K562 (cell line): ENCODE data around the gene XCL1. TPM values are rescaled to one million over a fixed set of nuclear protein-coding genes. Genes with fewer than 3 reads are reported as not detected.

Experiments used
- ATAC-seq: fragments of 200-7000 bp; cut with Tn5 transposase; 3 replicates; pipeline ENCODE4 v1.9.1; 2020; ENCODE audit warnings: moderate library complexity
- BruUV-seq: library from RNA; stranded (reverse); fragments of 400-500 nt; replicated peaks from 2 replicates; lab custom pipeline; 2021; lab: Mats Ljungman, UMichigan
- CTCF ChIA-PET: fragments of 300-600 bp; formaldehyde crosslinking; extraction: SDS; loops from one replicate; lab custom pipeline; 2021; ENCODE audit warnings: low intra/inter-chr PET ratio; lab: Yijun Ruan, JAX
- POLR2A ChIA-PET: fragments of 300-600, 350-650 bp; sonication (Branson Sonifier 250); formaldehyde crosslinking; extraction: SDS; loops from one replicate; lab custom pipeline; 2021; ENCODE audit warnings: antibody characterized with exemption, inconsistent platforms; lab: Yijun Ruan, JAX
- DNase-seq, 4 experiments: peaks; one replicate each; pipeline versions ENCODE4 v3.0.0 to v3.0.0-alpha.2; 2011 to 2018; ENCODE audit warnings: low spot score in 3 of 4, mixed read lengths in 3 of 4; ENCODE audit errors: extremely low read depth in 1 of 4
- FAIRE-seq: peaks from 2 replicates; lab custom pipeline; 2011; peaks lifted over from hg19 to GRCh38; lab: Jason Lieb, UNC
- H2AFZ ChIP-seq: 2 replicates; pipeline ENCODE4 v1.6.0; 2011; ENCODE audit warnings: low read depth, low read length, control low read depth, inconsistent platforms
- H3K27ac ChIP-seq: fragments of 200-600 bp; 3 replicates; pipeline ENCODE4 v1.8.0; 2011; ENCODE audit warnings: low read depth, mild to moderate bottlenecking, control low read depth, inconsistent platforms, low read length, moderate library complexity, mixed read lengths; ENCODE audit errors: extremely low read depth
- H3K27me3 ChIP-seq, 2 experiments: fragments of 300-600 bp in 1 of 2; 2 replicates in 1 of 2; 3 replicates in 1 of 2; pipeline versions ENCODE4 v1.6.0 to v1.8.0; 2011; ENCODE audit warnings: inconsistent platforms in 2 of 2, low read length in 2 of 2, mild to moderate bottlenecking in 1 of 2, mixed read lengths in 1 of 2, moderate library complexity in 1 of 2; ENCODE audit not compliant: control insufficient read depth in 2 of 2, insufficient read depth in 2 of 2
- H3K36me3 ChIP-seq: fragments of 300-600 bp; 3 replicates; pipeline ENCODE4 v1.8.0; 2011; ENCODE audit warnings: mild to moderate bottlenecking, low read length, inconsistent platforms; ENCODE audit not compliant: control insufficient read depth, insufficient read depth
- H3K4me1 ChIP-seq, 2 experiments: fragments of 200-600 bp in 1 of 2; replicated peaks in 1 of 2; 2 replicates in 1 of 2; 3 replicates in 1 of 2; pipeline versions ENCODE4 v1.5.1 to v1.8.0; 2011; ENCODE audit warnings: inconsistent platforms in 2 of 2, low read length in 2 of 2, mild to moderate bottlenecking in 1 of 2, mixed read lengths in 1 of 2, moderate library complexity in 1 of 2; ENCODE audit not compliant: control insufficient read depth in 2 of 2, insufficient read depth in 2 of 2
- H3K4me2 ChIP-seq: 2 replicates; pipeline ENCODE4 v1.6.1; 2011; ENCODE audit warnings: low read length, control low read depth, inconsistent platforms, mixed read lengths; ENCODE audit not compliant: insufficient read depth
- H3K4me3 ChIP-seq: fragments of 200-600 bp; sonication (generic), shearing (Covaris generic); 2 replicates; pipeline ENCODE4 v1.5.1; 2016; ENCODE audit warnings: control low read depth, inconsistent platforms
- H3K79me2 ChIP-seq: fragments of 200-600 bp; 3 replicates; pipeline ENCODE4 v1.8.0; 2011; ENCODE audit warnings: low read length, inconsistent platforms; ENCODE audit not compliant: control insufficient read depth, insufficient read depth
- H3K9ac ChIP-seq, 2 experiments: 2 replicates each; pipeline versions ENCODE4 v1.6.0 to v1.6.1; 2011; ENCODE audit warnings: low read depth in 2 of 2, low read length in 2 of 2, control low read depth in 1 of 2, inconsistent platforms in 1 of 2, mild to moderate bottlenecking in 1 of 2, mixed read lengths in 1 of 2; ENCODE audit not compliant: insufficient read depth in 1 of 2
- H3K9me1 ChIP-seq: one replicate; pipeline ENCODE4 v1.6.0; 2011; ENCODE audit warnings: inconsistent platforms, mild to moderate bottlenecking, low read length, moderate library complexity; ENCODE audit not compliant: control insufficient read depth, insufficient read depth
- H3K9me3 ChIP-seq: replicated peaks from 2 replicates; pipeline ENCODE4 v1.5.1; 2011; ENCODE audit warnings: low read depth, low read length, inconsistent platforms; ENCODE audit not compliant: control insufficient read depth, insufficient read depth
- H4K20me1 ChIP-seq: replicated peaks from 2 replicates; pipeline ENCODE4 v1.6.1; 2011; ENCODE audit warnings: low read length, inconsistent platforms, mixed read lengths; ENCODE audit not compliant: control insufficient read depth, insufficient read depth
- ATF7 ChIP-seq: fragments of 450-650 bp; IDR thresholded peaks from 2 replicates; pipeline ENCODE4 v1.7.1; 2014; ENCODE audit warnings: mild to moderate bottlenecking, moderate library complexity
- CC2D1A ChIP-seq: fragments of 450-650 bp; IDR thresholded peaks from 2 replicates; pipeline ENCODE4 v1.6.1; 2017; ENCODE audit warnings: mild to moderate bottlenecking
- ETS1 ChIP-seq: conservative IDR thresholded peaks from 2 replicates; pipeline ENCODE4 v1.6.1; 2011; ENCODE audit warnings: low read depth, mild to moderate bottlenecking, low read length; ENCODE audit not compliant: control insufficient read depth
- MTF1 ChIP-seq: fragments of 250-450 bp; sonication (Bioruptor Pico); IDR thresholded peaks from 2 replicates; pipeline ENCODE4 v1.9.0; 2021; ENCODE audit warnings: moderate library complexity, mild to moderate bottlenecking, inconsistent platforms, borderline replicate concordance
- TFAM ChIP-seq: fragments of 250-450 bp; sonication (Bioruptor Pico); conservative IDR thresholded peaks from 2 replicates; pipeline ENCODE4 v1.5.0; 2021; ENCODE audit warnings: mild to moderate bottlenecking, moderate library complexity
- THAP7 ChIP-seq: fragments of 250-450 bp; sonication (Bioruptor Pico); IDR thresholded peaks from 2 replicates; pipeline ENCODE4 v1.5.0; 2021
- ZNF354B ChIP-seq: fragments of 250-450 bp; sonication (Bioruptor Pico); IDR thresholded peaks from 2 replicates; pipeline ENCODE4 v1.4.0; 2020
- ZNF644 ChIP-seq: fragments of 200-800 bp; sonication (Bioruptor generic); IDR thresholded peaks from 2 replicates; pipeline ENCODE4 v1.6.1; 2016; ENCODE audit warnings: low read depth, missing genetic modification characterization, missing compliant biosample characterization
- in situ Hi-C: fragments of 300-500 bp; cut with MboI; formaldehyde crosslinking; loops from 4 replicates; pipeline ENCODE4 v1.15.0; 2018; ENCODE audit warnings: inconsistent platforms, mixed read lengths
- intact Hi-C: fragments of 100-400 bp; cut with micrococcal nuclease; formaldehyde crosslinking; loops from 2 replicates; pipeline ENCODE4 v1.14.2; 2022
- polyA plus RNA-seq, 8 experiments: library from polyadenylated mRNA; depleted of rRNA in 4 of 8; stranded (reverse) in 5 of 8; unstranded in 3 of 8; fragments of >200 nt; fragmentation: Nextera tagmentation in 2 of 8; fragmentation: Illumina TruSeq in 1 of 8; extraction: Ambion mirVana in 2 of 8; extraction: Trizol in 1 of 8; gene quantifications; 2 replicates each; pipeline versions ENCODE4 v1.2.1 to v1.2.3, GENCODE V29; 2011 to 2014; ENCODE audit warnings: inconsistent platforms in 1 of 8, missing spikeins in 1 of 8
- total RNA-seq, 7 experiments: library from RNA; depleted of rRNA in 6 of 7; stranded (reverse); fragments of >200 nt in 6 of 7; fragmentation: Illumina TruSeq in 2 of 7; extraction: Trizol in 2 of 7; gene quantifications; 2 replicates each; pipeline versions ENCODE4 v1.2.1 to v1.2.3, GENCODE V29; 2011 to 2021; ENCODE audit warnings: low replicate concordance in 1 of 7
- TF ChIP-seq, protein P1 (sequence below): sonication (generic); formaldehyde crosslinking; IDR thresholded peaks from 2 replicates; pipeline ENCODE4 v1.8.1; 2022; ENCODE audit warnings: missing genetic modification reagents
- TF ChIP-seq, protein P2 (sequence below): sonication (generic); formaldehyde crosslinking; IDR thresholded peaks from 2 replicates; pipeline ENCODE4 v1.8.0; 2022; ENCODE audit warnings: missing genetic modification reagents, mild to moderate bottlenecking, borderline replicate concordance

Gene XCL1
- total and polyA plus RNA-seq, 9 of the 15 experiments (the other 6 are each of a cell fraction or from before 2014, with no cell fraction given) = 0.06 to 0.09 (median 0.06) TPM; not detected in 6

- TF ChIP-seq, protein P1, sequence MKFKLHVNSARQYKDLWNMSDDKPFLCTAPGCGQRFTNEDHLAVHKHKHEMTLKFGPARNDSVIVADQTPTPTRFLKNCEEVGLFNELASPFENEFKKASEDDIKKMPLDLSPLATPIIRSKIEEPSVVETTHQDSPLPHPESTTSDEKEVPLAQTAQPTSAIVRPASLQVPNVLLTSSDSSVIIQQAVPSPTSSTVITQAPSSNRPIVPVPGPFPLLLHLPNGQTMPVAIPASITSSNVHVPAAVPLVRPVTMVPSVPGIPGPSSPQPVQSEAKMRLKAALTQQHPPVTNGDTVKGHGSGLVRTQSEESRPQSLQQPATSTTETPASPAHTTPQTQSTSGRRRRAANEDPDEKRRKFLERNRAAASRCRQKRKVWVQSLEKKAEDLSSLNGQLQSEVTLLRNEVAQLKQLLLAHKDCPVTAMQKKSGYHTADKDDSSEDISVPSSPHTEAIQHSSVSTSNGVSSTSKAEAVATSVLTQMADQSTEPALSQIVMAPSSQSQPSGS (CRISPR knock-in tag) = no peak
- TF ChIP-seq CC2D1A (peak; percentile 49; the same call in 1 of the 2 replicates), TFAM (CRISPR knock-in tag) (no peak), ZNF644 (tag) (no peak), ATF7 (0 out of 2 replicates have a peak, but pooled peaks have one; percentile 18)
Observed at GRCh38 chr1:168603501-168604110, 27.2 kb downstream of the XCL1 start (continued).

- intact Hi-C loops (no loop called here), in situ Hi-C loops (loop anchor here (25.0 kb wide), 1 partner anchor 757 kb away; the partner anchor contains the start of genes BLZF1 and NME7)
- no peak overlapping the region for H3K9ac ChIP-seq
- H3K4me2 ChIP-seq = no peak overlapping the region
- BruUV-seq = no TSS peak
- H3K79me2 ChIP-seq = no peaks in the 10 kb centered on the region
- TF ChIP-seq ETS1 = no peak
- no peak for TF ChIP-seq THAP7 (CRISPR knock-in tag)
- no peak for TF ChIP-seq ZNF354B (CRISPR knock-in tag)
- no peak for TF ChIP-seq MTF1 (CRISPR knock-in tag)
- TF ChIP-seq, protein P2, sequence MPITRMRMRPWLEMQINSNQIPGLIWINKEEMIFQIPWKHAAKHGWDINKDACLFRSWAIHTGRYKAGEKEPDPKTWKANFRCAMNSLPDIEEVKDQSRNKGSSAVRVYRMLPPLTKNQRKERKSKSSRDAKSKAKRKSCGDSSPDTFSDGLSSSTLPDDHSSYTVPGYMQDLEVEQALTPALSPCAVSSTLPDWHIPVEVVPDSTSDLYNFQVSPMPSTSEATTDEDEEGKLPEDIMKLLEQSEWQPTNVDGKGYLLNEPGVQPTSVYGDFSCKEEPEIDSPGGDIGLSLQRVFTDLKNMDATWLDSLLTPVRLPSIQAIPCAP (CRISPR knock-in tag) = no peak
- TF ChIP-seq CC2D1A = no peak
- FAIRE-seq (no peak), ATAC-seq (no peak), DNase-seq (no peak)
- no peaks in the 10 kb centered on the region for H3K36me3 ChIP-seq
- ChIA-PET CTCF (no interaction called here), POLR2A (no interaction called here)
- H3K9me1 ChIP-seq = no peaks in the 10 kb centered on the region
- H3K27ac ChIP-seq = no peak overlapping the region
- peaks cover 9 to 13% of the 10 kb centered on the region in 2 experiments; a peak in 4 of 5 replicates for H3K27me3 ChIP-seq
- H4K20me1 ChIP-seq = no peaks in the 10 kb centered on the region
- H3K4me1 ChIP-seq = peaks cover 0 to 5% of the 10 kb centered on the region in 2 experiments; a peak in 2 of 5 replicates
- H3K9me3 ChIP-seq = no peaks in the 10 kb centered on the region
- no peak overlapping the region for H3K4me3 ChIP-seq
- H2AFZ ChIP-seq = no peak overlapping the region
Observed at GRCh38 chr1:168605443-168605842, 29.0 kb downstream of the XCL1 start.
